HG03095 (cell line): ENCODE data around the gene LCN6.

Source experiments
- ATAC-seq: cut with Tn5 transposase; IDR thresholded peaks from one replicate; pipeline ENCODE4 v1.9.1; 2021; ENCODE audit warnings: moderate library complexity; ENCODE audit not compliant: unreplicated experiment

LCN6 gene

GRCh38 chr9:136728080-136728547 is 20.2 kb downstream of the LCN6 start:
- ATAC-seq, result peak; percentile 40

- ATAC-seq, result no peak
Measured at GRCh38 chr9:136726631-136727191, 21.6 kb downstream of the LCN6 start.

GRCh38 chr9:136726118-136726517 is 22.2 kb downstream of the LCN6 start:
- ATAC-seq, result no peak

GRCh38 chr9:136725612-136726011 is 22.7 kb downstream of the LCN6 start:
- no peak for ATAC-seq

- ATAC-seq, result no peak
Measured at GRCh38 chr9:136724772-136725171, 23.6 kb downstream of the LCN6 start.

GRCh38 chr9:136723989-136724388 is 24.3 kb downstream of the LCN6 start:
- no peak for ATAC-seq

- ATAC-seq, result no peak
Measured at GRCh38 chr9:136723362-136723976, 24.9 kb downstream of the LCN6 start.

- ATAC-seq, result no peak
Measured at GRCh38 chr9:136722969-136723356, 25.4 kb downstream of the LCN6 start.

GRCh38 chr9:136722093-136722968 is 26.0 kb downstream of the LCN6 start:
- ATAC-seq, result no peak

- no peak for ATAC-seq
Measured at GRCh38 chr9:136721339-136722092, 26.8 kb downstream of the LCN6 start.

GRCh38 chr9:136720898-136721338 is 27.4 kb downstream of the LCN6 start:
- ATAC-seq, result no peak

- ATAC-seq, result no peak
Measured at GRCh38 chr9:136720251-136720897, 28.0 kb downstream of the LCN6 start.

- ATAC-seq, result no peak
Measured at GRCh38 chr9:136719195-136719880, 29.0 kb downstream of the LCN6 start.

- ATAC-seq, result no peak
Measured at GRCh38 chr9:136718345-136719194, 29.8 kb downstream of the LCN6 start.

- ATAC-seq, result no peak
Measured at GRCh38 chr9:136717399-136717798, 30.9 kb downstream of the LCN6 start.

GRCh38 chr9:136714893-136715274 is 33.4 kb downstream of the LCN6 start:
- no peak for ATAC-seq

GRCh38 chr9:136714096-136714892 is 34.0 kb downstream of the LCN6 start:
- no peak for ATAC-seq

- no peak for ATAC-seq
Measured at GRCh38 chr9:136713550-136713949, 34.8 kb downstream of the LCN6 start.
